ENCODE data around the gene MUC16.
"Not testable (repeated sequence)": the region's sequence is repeated elsewhere in the genome, so short reads cannot be mapped to it uniquely, and the experiment has no call there.

MUC16 gene

GRCh38 chr19:9009935-9010651, at the start of gene MUC16:
MUC16 (minus strand) TSS chr19:9010409.
- no peak for DNase-seq

- no peak for DNase-seq
These were observed 48.9 kb upstream of the MUC16 start for GRCh38 chr19:9058905-9059667.

GRCh38 chr19:9057505-9058258, 47.5 kb upstream of the MUC16 start:
- DNase-seq, result no peak

DNA sequence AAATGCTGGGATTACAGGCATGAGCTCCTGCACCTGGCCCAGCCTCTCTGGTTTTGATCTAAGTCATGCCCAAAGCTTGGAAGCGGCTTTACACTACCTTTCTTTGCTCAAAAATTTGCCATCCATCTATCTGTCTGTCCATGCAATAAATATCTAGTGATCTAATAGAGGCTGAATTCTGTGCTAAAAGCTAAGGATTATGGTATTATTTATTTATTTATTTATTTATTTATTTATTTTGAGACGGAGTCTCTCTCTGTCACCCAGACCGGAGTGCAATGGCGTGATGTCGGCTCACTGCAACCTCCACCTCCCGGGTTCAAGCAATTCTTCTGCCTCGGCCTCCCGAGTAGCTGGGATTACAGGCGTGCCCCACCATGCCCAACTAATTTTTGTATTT, 45.9 kb upstream of the MUC16 start:
- not testable (repeated sequence) for DNase-seq

DNA sequence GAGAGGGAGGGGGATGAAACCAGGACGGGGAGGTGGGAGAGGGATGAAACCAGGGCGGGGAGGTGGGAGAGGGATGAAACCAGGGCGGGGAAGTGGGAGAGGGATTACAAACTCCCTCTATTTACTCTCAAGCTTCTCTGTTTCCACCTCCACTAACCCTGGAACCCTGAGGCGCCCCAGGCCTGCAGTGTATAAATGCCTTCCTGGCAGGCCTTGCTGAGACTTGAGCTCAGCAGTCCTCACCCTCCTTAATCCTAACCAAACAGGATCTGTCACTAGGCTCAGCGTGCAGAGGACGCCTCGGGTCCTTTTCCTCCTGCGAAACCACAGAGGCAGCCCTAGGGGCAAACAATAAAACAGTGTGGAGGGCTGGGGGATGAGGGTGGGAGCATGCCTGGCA, 44.6 kb upstream of the MUC16 start:
- no peak for DNase-seq

DNA sequence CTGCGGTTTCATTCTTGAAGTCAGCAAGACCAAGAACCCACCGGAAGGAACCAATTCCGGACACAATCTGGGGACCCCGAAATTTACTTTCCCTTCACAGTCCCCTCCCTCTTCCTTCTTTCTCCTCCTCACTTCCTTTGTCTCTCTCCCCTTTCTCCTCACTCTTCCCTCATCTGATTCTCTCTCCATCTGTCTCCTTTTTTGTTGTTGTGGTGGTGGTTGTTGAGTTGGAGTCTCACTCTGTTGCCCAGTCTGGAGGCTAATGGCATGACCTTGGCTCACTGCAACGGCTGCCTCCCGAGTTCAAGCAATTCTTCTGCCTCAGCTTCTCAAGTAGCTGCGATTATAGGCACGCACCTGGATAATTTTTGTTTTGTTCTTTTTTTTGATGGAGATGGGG, 44.0 kb upstream of the MUC16 start:
- DNase-seq, result no peak

DNA sequence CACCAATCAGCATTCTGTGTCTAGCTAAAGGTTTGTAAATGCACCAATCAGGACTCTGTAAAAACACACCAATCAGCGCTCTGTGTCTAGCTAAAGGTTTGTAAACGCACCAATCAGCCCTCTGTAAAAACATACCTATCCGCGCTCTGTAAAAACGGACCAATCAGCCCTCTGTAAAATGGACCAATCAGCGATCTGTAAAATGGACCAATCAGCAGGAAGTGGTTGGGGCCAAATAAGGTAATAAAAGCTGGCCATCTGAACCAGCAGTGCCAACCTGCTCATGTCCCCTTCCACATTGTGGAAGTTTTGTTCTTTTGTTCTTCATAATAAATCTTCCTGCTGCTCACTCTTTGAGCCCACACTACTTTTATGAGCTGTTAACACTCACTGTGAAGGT, 43.5 kb upstream of the MUC16 start:
- DNase-seq, result not testable (repeated sequence)

DNA sequence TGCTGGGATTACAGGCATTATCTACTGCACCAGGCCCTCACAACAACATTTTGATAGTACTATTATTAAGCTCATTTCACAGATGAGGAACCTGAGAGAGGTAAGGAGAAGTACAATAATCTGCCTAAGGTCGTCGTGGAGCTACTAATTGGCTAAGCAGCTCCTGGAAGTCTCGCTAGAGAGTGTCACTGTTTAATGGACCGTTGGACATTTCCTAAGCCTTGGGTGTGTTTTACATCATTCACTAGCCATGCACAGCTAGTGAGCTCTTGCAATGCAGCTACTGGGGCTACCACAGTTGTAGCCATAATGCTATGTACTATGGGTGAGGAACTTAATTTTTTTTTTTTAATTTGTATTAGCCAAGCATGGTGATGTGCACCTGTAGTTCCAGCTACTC, 42.7 kb upstream of the MUC16 start:
- DNase-seq, result no peak

DNA sequence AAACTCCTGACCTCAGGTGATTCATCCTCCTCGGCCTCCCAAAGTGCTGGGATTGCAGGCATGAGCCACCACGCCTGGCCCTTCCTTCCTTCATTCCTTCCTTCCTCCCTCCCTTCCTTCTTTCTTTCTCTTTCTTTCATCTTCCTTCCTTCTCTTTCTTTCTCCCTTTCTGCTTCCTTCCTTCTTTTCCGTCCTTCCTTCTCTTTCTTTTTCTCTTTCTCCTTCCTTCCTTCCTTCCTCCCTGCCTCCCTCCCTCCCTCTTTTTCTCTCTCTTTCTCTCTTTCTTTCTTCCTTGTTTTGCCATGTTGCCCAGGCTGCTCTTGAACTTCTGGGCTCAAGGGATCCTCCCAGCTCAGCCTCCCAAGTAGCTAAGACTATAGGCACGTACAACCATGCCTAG, 36.5 kb upstream of the MUC16 start:
- no peak for DNase-seq

DNA sequence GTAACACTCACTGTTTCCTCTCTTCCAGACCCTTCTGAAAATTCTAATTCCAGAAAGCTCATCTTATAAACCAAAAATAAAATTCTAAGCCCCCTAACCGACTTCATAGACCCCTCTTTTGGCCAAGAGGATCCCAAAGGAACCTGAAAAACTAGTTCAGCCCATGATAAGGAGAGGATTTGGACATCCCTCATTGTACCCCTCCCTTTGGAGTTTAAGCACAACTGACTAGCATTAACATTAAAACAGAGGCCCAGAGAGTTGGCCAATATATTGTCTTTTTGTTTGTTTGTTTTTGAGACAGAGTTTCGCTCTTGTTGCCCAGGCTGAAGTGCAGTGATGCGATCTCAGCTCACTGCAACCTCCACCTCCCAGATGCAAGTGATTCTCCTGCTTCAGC, 34.2 kb upstream of the MUC16 start:
- DNase-seq, result no peak

- DNase-seq, result no peak
These were observed 33.3 kb upstream of the MUC16 start for GRCh38 chr19:9043524-9043923.

DNA sequence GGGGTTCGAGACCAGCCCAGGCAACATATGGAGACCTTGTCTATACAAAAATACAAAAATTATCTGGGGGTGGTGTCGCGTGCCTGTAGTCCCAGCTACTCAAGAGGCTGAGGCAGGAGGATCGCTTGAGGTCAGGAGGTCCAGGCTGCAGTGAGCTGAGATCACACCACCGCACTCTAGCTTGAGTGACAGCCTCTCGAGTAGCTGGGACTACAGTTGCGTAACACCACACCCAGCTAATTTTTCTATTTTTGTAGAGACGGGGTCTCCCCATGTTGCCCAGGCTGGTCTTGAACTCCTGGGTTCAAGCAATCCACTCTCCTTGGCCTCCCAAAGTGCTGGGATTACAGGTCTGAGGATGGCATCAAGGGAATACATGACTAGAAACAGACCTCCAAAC, 30.8 kb upstream of the MUC16 start:
- DNase-seq, result no peak

DNA sequence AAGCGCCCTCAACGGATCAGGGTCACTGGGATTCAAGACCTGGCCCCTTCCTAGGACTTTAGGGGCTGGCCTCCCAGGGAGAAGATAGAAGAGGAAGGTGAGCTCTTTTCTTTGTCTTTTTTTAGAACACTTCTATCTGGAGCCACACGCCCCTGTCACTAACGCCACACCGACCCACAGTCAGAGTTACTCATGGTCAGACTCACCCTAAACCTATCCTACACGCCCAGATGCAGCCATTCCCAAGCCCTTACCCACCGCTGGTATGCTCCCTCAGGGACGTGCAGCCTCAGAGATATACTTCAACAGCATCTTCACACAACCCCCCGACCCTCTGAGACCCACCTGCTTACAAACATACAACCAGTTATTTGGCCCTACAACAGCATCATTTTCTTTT, 29.9 kb upstream of the MUC16 start:
- no peak for DNase-seq

GRCh38 chr19:9039728-9040127, 29.5 kb upstream of the MUC16 start:
- no peak for DNase-seq

DNA sequence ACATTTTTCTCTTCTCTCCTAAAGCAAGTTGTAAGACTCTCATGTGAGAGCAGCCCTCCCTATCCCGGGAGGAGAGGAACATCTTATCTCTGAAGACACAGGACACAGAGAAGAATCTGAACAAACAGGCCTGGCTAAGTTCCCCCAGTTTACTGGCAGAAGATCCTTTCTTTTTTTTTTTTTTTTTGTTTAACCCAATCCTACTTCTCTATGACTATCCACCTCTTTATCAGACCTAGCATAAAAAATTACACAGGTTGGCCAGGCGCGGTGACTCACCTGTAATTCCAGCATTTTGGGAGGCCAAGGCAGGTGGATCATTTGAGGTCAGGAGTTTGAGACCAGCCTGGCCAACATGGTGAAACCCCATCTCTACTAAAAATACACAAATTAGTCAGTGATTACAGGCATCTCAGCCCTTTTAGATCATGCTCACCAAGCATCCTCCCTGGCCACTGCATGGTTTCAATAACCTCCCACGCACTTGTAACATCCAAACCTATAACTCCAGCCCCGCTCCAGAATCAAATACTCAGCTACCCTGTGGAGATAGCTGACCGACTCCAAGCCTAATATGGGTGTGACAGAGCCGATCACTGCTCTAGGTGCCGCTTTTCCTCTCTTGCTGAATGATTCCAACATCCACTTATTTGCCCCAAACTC, 27.3 kb upstream of the MUC16 start:
- DNase-seq, result no peak

DNA sequence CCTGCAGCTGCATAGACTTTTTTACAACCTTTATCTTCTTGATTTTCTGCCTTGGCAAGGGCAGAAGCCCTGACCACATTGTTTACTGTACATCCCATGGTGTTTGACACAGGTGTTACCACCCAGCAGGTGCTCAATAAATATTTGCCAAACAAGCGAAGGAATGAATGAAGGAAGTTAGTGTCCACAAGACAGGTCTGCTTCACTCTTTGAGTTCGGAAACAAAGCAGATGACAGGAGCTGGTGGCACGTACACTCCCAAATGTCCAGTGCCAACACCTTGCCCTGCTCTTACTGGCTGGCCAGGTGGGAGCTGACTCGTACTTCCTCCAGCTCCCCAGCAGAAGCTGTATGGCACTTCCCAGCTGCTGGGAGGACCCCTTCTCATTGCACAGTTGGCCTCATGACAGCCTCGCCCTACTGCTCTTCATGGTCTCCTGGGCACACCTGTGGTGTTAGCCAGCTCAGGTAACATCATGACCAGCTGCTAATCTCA, 22.0 kb upstream of the MUC16 start:
- no peak for DNase-seq

GRCh38 chr19:9018163-9018875, 8.1 kb upstream of the MUC16 start:
- DNase-seq, result no peak

DNA sequence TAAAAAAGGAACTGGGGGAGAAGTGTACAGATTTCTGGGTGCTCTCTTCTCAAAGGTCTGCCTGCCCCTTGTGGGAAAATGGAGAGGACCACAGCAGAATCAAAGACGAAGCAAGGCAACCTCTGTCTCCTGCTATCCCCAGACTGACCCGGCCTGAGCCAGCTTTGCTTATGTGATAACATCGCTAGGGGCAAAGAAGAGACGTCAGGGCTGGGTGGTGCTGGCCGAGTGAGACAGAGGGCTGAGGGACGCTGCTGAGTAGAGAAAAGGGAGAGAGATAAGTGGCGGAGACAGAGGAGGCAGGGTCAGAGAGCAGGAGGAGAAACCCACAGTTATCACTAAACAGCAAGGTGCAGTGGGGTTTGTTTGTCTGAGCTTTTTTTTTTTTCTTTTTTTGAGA, 4.6 kb upstream of the MUC16 start:
- DNase-seq, result no peak

- DNase-seq, result no peak
These were observed 3.8 kb upstream of the MUC16 start for GRCh38 chr19:9013988-9014387.

GRCh38 chr19:9011875-9012274, 1.7 kb upstream of the MUC16 start:
- DNase-seq, result no peak

DNA sequence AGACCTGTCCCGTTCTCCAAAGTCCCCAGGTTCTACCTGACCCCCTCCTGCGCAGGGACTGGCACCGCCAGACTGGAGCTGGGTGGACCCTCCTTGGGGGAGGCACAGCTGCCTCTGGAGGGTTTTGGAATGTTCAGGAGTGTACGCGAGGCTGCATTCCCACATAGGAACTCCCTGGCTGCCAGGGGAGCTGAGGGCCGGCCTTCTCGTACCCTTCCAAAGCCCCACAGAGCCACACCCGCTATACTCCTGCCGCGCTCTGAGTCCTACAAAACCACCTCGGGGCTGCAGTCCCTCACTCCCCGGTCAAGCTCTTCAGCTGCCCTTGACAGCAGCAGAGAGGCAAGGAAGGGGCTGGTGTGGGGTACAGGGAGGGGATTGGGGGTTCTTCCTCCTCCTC, 484 bp upstream of the MUC16 start:
- no peak for DNase-seq

DNA sequence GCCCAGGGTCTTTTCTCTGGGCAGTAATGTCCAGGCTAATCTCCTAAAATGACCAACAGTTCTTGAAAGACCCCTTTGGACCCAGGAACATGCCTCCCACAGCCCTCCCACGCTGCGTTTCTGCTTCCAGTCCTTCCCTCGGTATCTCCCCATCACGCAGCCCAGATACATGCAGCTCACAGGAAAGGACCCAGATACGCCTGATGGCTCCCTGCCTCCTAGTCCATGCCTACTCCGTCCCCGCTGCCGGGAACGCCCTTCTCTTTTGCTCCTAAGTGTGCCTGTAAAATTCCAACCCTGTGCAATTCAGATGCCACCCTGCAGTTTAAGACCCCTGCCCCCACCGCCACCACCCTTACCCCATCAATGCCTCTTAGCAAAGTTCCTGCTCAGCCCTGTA, 778 bp downstream of the MUC16 start:
- no peak for DNase-seq

DNA sequence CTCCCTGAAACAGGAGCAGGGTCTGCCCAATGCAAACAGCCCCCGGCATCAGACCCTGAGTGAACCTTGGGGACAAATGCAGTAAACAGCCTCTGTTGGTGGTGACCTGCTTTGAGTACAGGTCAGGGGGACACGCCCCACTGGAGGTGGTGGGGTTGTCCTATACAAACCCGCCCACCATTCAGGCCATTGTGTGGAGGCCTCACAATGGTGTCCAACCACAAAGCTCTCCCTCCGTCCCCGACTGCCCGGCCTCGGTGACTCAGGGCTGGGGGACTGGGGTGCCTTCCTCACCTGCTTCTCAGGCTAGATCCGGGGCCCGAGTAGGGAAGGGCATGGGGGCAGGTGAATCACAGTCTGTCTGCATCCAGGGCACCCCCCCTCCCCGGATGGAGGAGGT, 1.5 kb downstream of the MUC16 start:
- no peak for DNase-seq
